ENCODE data around the gene RTBDN. TPM values are rescaled to one million over a fixed set of nuclear protein-coding genes. Genes with fewer than 3 reads are reported as not detected.

Gene RTBDN
- total and polyA plus RNA-seq, 10 of the 15 experiments (the other 5 are each of a cell fraction or from before 2014, with no cell fraction given) = 0.45 TPM; not detected in 9

DNA sequence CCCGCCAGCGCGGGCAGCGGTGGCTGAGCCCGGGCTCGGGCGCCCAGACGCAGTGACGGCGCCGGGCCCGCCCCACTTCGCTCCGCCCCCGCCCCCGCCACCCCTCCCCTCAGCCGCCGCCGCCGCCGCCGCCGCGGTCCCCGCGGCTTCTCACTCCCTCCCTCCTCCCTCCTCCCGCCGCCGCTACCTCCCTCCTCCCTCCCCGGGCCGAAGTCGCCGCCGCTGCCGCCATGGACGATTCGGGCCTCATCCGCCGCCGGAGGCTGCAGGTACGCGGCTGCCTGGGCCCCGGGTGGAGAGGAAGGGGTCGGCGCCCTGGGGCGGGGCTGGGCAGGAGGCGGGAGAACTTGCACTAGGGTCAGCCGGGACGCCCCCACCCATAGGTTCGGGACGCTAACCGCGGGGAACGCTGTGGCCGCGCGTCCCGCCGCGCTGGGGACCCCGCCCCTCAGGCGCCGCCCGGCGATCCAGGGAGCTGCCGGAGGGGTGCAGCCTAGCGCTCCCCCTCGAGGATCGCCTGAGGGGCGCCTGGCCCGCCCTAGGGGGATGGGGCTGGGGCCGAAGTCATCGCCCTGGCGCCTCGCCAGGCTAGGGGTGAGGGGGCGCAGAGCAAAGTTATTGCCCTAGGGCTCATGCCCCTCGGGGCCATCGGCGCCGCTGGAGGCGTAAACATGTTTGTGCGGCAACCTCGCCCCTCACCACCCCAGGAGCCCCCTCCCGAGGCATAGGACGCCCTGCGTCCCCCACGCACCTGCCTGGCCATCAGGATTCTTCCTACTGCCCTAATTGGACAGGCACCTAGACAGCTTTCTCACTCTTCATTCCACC is 427 bp downstream of the RTBDN start:
- H3K4me1 ChIP-seq (ENCODE audit: control insufficient read depth, insufficient read depth, low read length) = peaks cover 4% of the 10 kb centered on the region; the same call in 1 of the 2 replicates
- ChIA-PET POLR2A (no interaction called here), CTCF (interaction anchor here (0.8 to 2.1 kb wide), 5 partner anchors 13 to 74 kb away, joined by 3 to 4 read pairs (median 3); no protein-coding TSS in a partner anchor), SMC1A (ENCODE audit: uncharacterized antibody, unreplicated experiment) (no interaction called here), RAD21 (ENCODE audit: unreplicated experiment) (no interaction called here)
- DNase-seq (ENCODE audit: low read depth, low spot score) = no peak
- no peaks in the 10 kb centered on the region for H3K36me3 ChIP-seq (ENCODE audit: control insufficient read depth in 2 of 2, insufficient read depth in 2 of 2, low read length in 1 of 2)
- 17% methylated on average over 19 of the region's 87 CpGs for WGBS (ENCODE audit: insufficient coverage, insufficient replicate concordance, low lambda C conversion rate, missing lambda C conversion rate)
- in situ Hi-C loops (cut with MboI) (no loop called here), intact Hi-C loops (cut with micrococcal nuclease; ENCODE audit: unreplicated experiment) (no loop called here)
- peaks cover 10 to 37% of the 10 kb centered on the region in 2 experiments for H3K27me3 ChIP-seq (replicated peaks in 1 of 2; ENCODE audit: control insufficient read depth in 2 of 2, insufficient read depth in 2 of 2, low read length in 1 of 2)
- BruUV-seq (replicated peaks) = no TSS peak
- ATAC-seq = peak; percentile 12; the same call in 2 of the 3 replicates
- H3K9me3 ChIP-seq (replicated peaks; ENCODE audit: control insufficient read depth, insufficient read depth, low read length) = no peaks in the 10 kb centered on the region; the same call in none of the 3 replicates
- no peaks in the 10 kb centered on the region for H3K79me2 ChIP-seq (ENCODE audit: control insufficient read depth, insufficient read depth, low read length)
- no peak overlapping the region for H3K27ac ChIP-seq (ENCODE audit: control insufficient read depth, insufficient read depth)
- H2AFZ ChIP-seq (ENCODE audit: control insufficient read depth, low read depth, low read length) = no peak overlapping the region; the same call in 1 of the 2 replicates
- TF ChIP-seq, protein P1, sequence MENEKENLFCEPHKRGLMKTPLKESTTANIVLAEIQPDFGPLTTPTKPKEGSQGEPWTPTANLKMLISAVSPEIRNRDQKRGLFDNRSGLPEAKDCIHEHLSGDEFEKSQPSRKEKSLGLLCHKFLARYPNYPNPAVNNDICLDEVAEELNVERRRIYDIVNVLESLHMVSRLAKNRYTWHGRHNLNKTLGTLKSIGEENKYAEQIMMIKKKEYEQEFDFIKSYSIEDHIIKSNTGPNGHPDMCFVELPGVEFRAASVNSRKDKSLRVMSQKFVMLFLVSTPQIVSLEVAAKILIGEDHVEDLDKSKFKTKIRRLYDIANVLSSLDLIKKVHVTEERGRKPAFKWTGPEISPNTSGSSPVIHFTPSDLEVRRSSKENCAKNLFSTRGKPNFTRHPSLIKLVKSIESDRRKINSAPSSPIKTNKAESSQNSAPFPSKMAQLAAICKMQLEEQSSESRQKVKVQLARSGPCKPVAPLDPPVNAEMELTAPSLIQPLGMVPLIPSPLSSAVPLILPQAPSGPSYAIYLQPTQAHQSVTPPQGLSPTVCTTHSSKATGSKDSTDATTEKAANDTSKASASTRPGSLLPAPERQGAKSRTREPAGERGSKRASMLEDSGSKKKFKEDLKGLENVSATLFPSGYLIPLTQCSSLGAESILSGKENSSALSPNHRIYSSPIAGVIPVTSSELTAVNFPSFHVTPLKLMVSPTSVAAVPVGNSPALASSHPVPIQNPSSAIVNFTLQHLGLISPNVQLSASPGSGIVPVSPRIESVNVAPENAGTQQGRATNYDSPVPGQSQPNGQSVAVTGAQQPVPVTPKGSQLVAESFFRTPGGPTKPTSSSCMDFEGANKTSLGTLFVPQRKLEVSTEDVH (IDR thresholded peaks at IDR 0.05; ENCODE audit: low read depth, partially characterized antibody) = no peak
- TF ChIP-seq GABPA (IDR thresholded peaks at IDR 0.05; ENCODE audit: low read depth) = no peak
- no peak for TF ChIP-seq SPI1 (IDR thresholded peaks at IDR 0.05; ENCODE audit: borderline replicate concordance, insufficient read depth, low read depth, low read length)
- 0 out of 2 replicates have a peak, but pooled peaks have one; percentile 60 for TF ChIP-seq NFXL1 (IDR thresholded peaks at IDR 0.05; ENCODE audit: borderline replicate concordance)
- TF ChIP-seq, protein P2, sequence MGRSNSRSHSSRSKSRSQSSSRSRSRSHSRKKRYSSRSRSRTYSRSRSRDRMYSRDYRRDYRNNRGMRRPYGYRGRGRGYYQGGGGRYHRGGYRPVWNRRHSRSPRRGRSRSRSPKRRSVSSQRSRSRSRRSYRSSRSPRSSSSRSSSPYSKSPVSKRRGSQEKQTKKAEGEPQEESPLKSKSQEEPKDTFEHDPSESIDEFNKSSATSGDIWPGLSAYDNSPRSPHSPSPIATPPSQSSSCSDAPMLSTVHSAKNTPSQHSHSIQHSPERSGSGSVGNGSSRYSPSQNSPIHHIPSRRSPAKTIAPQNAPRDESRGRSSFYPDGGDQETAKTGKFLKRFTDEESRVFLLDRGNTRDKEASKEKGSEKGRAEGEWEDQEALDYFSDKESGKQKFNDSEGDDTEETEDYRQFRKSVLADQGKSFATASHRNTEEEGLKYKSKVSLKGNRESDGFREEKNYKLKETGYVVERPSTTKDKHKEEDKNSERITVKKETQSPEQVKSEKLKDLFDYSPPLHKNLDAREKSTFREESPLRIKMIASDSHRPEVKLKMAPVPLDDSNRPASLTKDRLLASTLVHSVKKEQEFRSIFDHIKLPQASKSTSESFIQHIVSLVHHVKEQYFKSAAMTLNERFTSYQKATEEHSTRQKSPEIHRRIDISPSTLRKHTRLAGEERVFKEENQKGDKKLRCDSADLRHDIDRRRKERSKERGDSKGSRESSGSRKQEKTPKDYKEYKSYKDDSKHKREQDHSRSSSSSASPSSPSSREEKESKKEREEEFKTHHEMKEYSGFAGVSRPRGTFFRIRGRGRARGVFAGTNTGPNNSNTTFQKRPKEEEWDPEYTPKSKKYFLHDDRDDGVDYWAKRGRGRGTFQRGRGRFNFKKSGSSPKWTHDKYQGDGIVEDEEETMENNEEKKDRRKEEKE (IDR thresholded peaks at IDR 0.05) = no peak
- TF ChIP-seq, protein P3, sequence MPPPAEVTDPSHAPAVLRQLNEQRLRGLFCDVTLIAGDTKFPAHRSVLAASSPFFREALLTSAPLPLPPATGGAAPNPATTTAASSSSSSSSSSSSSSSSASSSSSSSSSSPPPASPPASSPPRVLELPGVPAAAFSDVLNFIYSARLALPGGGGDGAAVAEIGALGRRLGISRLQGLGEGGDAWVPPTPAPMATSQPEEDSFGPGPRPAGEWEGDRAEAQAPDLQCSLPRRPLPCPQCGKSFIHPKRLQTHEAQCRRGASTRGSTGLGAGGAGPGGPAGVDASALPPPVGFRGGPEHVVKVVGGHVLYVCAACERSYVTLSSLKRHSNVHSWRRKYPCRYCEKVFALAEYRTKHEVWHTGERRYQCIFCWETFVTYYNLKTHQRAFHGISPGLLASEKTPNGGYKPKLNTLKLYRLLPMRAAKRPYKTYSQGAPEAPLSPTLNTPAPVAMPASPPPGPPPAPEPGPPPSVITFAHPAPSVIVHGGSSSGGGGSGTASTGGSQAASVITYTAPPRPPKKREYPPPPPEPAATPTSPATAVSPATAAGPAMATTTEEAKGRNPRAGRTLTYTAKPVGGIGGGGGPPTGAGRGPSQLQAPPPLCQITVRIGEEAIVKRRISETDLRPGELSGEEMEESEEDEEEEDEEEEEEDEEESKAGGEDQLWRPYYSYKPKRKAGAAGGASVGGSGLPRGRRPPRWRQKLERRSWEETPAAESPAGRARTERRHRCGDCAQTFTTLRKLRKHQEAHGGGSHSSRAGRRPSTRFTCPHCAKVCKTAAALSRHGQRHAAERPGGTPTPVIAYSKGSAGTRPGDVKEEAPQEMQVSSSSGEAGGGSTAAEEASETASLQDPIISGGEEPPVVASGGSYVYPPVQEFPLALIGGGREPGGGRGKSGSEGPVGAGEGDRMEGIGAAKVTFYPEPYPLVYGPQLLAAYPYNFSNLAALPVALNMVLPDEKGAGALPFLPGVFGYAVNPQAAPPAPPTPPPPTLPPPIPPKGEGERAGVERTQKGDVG (CRISPR knock-in tag; IDR thresholded peaks at IDR 0.05) = no peak
- no peak for TF ChIP-seq CHD4 (IDR thresholded peaks at IDR 0.05)
- TF ChIP-seq YBX1 (IDR thresholded peaks at IDR 0.05) = no peak
- TF ChIP-seq MYB (IDR thresholded peaks at IDR 0.05; ENCODE audit: borderline replicate concordance, low read depth, low read length) = no peak
- no peak for TF ChIP-seq SMC3 (IDR thresholded peaks at IDR 0.05; ENCODE audit: borderline replicate concordance, low read length)
- TF ChIP-seq SUZ12 (IDR thresholded peaks at IDR 0.05; ENCODE audit: unreplicated experiment) = peak; percentile 79
- no peak for FAIRE-seq
- peak overlapping the region; percentile 86 for H3K4me2 ChIP-seq (ENCODE audit: control insufficient read depth, insufficient read depth)
- peak overlapping the region; percentile 41; the same call in 1 of the 2 replicates for H3K4me3 ChIP-seq
- no peaks in the 10 kb centered on the region; the same call in 1 of the 2 replicates for H4K20me1 ChIP-seq (ENCODE audit: control insufficient read depth, insufficient read depth)
- H3K9ac ChIP-seq (ENCODE audit: control insufficient read depth, insufficient read depth, low read length) = no peak overlapping the region
